Measurements from ENCODE around the gene XKR7.

The XKR7 gene

DNA sequence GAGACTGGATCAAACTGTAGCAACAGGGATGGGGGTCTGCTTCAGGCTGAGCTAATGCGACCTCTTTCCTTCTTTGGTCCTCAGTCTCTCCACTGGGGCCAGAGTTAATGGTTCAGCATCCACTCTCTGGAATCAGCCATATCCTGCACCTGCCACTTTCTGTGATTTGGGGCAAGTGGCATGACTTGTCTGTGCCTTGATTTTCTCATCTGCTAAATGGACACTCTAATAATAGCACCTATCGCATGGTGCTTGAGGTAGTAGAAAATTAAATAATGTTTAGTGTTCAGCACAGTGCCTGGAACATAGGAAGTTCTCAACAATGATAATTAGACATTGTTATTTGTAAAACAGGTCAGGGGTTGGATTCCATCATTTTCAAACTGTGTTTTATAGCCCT lies 6.3 kb downstream of the XKR7 start:
- TF ChIP-seq, protein P1, sequence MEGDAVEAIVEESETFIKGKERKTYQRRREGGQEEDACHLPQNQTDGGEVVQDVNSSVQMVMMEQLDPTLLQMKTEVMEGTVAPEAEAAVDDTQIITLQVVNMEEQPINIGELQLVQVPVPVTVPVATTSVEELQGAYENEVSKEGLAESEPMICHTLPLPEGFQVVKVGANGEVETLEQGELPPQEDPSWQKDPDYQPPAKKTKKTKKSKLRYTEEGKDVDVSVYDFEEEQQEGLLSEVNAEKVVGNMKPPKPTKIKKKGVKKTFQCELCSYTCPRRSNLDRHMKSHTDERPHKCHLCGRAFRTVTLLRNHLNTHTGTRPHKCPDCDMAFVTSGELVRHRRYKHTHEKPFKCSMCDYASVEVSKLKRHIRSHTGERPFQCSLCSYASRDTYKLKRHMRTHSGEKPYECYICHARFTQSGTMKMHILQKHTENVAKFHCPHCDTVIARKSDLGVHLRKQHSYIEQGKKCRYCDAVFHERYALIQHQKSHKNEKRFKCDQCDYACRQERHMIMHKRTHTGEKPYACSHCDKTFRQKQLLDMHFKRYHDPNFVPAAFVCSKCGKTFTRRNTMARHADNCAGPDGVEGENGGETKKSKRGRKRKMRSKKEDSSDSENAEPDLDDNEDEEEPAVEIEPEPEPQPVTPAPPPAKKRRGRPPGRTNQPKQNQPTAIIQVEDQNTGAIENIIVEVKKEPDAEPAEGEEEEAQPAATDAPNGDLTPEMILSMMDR (IDR thresholded peaks at IDR 0.05; ENCODE audit: control extremely low read depth, extremely low read depth, low read depth, missing control alignments): no peak
- ChIA-PET CTCF (interaction anchor here (1.3 to 2.1 kb wide), 2 partner anchors 57 to 124 kb away, joined by 3 to 8 read pairs; no protein-coding TSS in a partner anchor), POLR2A (no interaction called here)
- DNase-seq (ENCODE audit: extremely low spot score): no peak

DNA sequence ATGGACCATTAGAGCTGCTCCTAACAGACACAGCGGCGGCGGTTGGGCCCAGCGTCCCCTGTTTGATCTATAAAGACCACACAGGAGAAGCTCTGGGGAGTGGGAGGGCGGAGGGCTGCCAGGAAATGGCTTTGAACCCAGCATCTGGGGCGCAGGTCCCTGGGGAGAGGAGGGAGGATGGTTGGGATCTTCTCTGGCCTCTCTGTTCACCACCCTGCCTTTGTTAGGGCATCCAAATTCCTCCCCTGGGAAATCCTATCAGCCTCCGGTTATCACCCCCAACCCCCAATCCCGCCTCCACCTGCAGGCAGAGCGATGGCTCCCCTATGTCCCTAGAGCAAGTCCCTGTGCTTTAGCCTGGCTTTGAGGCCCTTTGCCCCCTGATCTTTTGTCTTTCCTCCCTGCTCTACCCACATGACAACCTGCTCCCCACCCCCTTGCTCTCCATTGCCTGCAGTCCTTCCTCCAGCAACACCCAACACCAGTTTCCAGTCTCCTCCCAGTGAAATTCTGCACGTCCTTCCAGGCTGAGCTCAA lies 7.1 kb downstream of the XKR7 start:
- TF ChIP-seq, protein P1 (IDR thresholded peaks at IDR 0.05; ENCODE audit: control extremely low read depth, extremely low read depth, low read depth, missing control alignments): no peak
- ChIA-PET CTCF (interaction anchor here (1.1 to 2.1 kb wide), 4 partner anchors 10 to 125 kb away, joined by 3 to 8 read pairs (median 3); partner anchors contain the start of gene PDRG1), POLR2A (no interaction called here)
- no peak for DNase-seq (ENCODE audit: extremely low spot score)

DNA sequence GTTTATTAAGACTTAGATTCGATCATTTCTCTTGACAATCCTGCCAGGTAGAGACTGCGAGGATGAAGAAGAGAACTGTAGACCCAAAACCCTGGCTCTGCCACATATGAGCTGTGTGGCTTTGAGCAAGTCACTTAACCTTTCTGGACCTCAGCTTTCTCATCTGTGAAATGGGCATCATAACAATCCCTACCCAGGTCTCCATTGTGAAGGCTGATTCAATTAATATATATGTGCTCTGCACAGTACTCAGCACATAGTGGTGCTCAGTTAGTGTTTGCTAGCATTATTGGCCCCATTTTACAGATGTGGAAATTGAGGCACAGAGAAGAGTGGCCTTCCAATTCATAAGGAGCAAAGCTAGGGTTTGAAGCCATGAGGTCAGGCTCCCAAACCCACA lies 7.9 kb downstream of the XKR7 start:
- POLR2A ChIA-PET: no interaction called here
- CTCF ChIA-PET: interaction anchor here (1.1 to 2.1 kb wide), 4 partner anchors 10 to 126 kb away, joined by 3 to 8 read pairs (median 3); partner anchors contain the start of gene PDRG1

DNA sequence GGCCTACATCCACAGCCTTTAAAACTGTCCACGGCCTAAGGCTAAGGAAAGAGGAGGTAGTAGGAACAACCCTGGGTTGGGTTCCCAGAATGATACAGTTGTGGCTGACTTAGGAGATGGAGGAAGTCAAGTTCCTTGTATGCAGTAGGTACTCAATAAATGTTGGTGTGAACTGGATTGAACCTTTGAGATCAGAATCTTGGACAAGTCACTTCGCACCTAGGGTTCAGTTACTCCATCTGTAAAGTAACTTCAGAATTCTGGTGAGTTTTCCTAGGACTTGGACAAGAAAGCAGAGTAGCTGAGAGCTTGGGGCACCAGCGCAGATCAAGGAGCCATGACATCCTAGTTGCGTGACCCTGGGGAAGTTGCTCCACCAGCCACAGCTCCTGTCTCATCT lies 9.1 kb downstream of the XKR7 start:
- TF ChIP-seq, protein P1 (IDR thresholded peaks at IDR 0.05; ENCODE audit: control extremely low read depth, extremely low read depth, low read depth, missing control alignments): no peak
- ChIA-PET CTCF (interaction anchor here (0.6 to 1.6 kb wide), 2 partner anchors 25 to 125 kb away, joined by 3 to 4 read pairs; partner anchors contain the start of gene PDRG1), POLR2A (no interaction called here)
- no peak for DNase-seq (ENCODE audit: extremely low spot score)

More for the DNA sequence above, 7.9 kb downstream of the XKR7 start:
- TF ChIP-seq, protein P1 (IDR thresholded peaks at IDR 0.05; ENCODE audit: control extremely low read depth, extremely low read depth, low read depth, missing control alignments): no peak
- DNase-seq (ENCODE audit: extremely low spot score): no peak

DNA sequence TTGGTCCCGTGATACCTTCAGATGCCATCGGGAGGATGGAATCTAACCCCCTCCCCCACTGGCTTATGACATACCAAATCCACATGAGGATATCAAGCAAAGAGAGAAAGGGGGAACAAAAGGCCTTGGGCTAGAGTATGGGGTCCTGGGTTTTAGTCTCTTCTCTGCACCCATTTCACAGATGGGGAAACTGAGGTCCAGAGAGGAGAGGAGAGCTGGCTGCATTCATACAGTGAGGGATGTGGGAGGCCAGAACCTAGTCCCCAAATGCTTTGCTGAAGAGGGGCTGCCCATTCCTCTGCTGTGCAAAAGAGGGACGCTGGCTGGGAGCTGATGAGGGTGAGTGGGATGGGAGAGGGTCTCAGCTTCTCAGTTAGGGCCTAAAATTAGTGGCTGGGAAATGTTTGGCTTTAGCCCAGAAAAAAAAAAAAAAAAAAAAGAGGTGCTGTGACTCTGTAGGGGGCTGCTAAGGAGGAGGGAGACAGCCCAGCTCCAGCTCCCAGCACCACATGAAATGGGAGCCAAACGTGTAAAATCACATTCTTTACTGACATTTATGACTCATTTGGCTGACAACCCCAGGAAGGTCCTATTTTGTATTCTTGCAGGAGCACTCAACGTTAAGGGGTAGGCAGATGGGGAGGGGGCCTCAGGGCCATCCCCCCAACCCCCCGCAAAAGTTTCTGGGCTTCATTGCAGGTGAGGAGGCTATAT lies 11.9 kb downstream of the XKR7 start:
- POLR2A ChIA-PET: no interaction called here
- TF ChIP-seq, protein P1 (IDR thresholded peaks at IDR 0.05; ENCODE audit: control extremely low read depth, extremely low read depth, low read depth, missing control alignments): no peak
- DNase-seq (ENCODE audit: extremely low spot score): no peak
- CTCF ChIA-PET: interaction anchor here (1.1 to 1.5 kb wide), 3 partner anchors 9 to 157 kb away, joined by 3 to 6 read pairs (median 4); partner anchors contain the start of gene PDRG1

DNA sequence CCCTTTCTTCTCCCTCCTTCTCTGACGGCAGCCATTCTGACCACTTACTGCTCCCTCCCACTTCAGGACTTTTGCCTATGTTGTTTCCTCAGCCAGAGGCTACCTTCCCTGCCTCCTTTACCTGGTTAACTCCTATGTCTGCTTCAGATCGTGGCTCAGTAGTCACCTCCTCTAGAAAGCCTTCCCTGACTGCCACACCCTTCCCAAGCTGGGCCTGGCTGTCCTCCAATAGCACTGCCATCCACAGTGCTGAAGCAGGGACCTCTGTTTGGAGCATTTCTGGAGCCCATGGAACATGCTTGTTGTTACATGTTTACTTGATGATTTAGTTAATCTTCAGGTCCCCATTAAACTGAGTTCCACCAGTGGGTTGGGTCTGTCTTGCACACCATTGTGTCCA lies 13.8 kb downstream of the XKR7 start:
- TF ChIP-seq, protein P1 (IDR thresholded peaks at IDR 0.05; ENCODE audit: control extremely low read depth, extremely low read depth, low read depth, missing control alignments): no peak
- ChIA-PET POLR2A (no interaction called here), CTCF (interaction anchor here (1.9 kb wide), 1 partner anchor 129 kb away, joined by 7 read pairs; no protein-coding TSS in a partner anchor)
- no peak for DNase-seq (ENCODE audit: extremely low spot score)
